ENCODE data around the gene SLC48A1.

The SLC48A1 gene

GRCh38 chr12:47778881-47779280 lies 5.8 kb downstream of the SLC48A1 start:
- no peak for ATAC-seq
- no peak for DNase-seq

- peak; percentile 87 for ATAC-seq
- peak; percentile 95 for DNase-seq
Measured at GRCh38 chr12:47779301-47779942, 6.4 kb downstream of the SLC48A1 start.

DNA sequence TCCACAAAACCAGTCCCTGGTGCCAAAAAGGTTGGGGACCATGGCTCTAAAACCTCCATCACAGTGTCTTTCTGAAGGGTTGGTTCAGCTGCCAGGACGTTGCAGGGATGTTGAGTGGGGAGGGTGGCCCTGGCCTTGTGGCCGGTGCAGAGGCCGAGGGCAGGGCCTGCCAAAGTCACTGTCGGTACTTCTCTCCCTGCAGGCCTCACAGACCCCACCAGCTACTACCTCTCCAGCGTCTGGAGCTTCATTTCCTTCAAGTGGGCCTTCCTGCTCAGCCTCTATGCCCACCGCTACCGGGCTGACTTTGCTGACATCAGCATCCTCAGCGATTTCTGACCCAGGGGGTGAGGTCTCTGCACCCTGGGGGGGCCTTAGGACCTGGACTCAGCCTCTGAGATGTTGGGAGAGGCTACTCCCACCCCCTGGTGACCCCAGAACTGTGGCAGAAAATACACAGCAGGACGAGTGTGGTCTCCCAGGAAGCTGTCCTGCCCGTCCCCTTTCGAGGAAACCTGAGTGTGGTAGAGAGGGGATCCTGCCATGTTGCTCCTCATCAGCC lies 7.0 kb downstream of the SLC48A1 start:
- DNase-seq (no peak), ATAC-seq (no peak)

DNA sequence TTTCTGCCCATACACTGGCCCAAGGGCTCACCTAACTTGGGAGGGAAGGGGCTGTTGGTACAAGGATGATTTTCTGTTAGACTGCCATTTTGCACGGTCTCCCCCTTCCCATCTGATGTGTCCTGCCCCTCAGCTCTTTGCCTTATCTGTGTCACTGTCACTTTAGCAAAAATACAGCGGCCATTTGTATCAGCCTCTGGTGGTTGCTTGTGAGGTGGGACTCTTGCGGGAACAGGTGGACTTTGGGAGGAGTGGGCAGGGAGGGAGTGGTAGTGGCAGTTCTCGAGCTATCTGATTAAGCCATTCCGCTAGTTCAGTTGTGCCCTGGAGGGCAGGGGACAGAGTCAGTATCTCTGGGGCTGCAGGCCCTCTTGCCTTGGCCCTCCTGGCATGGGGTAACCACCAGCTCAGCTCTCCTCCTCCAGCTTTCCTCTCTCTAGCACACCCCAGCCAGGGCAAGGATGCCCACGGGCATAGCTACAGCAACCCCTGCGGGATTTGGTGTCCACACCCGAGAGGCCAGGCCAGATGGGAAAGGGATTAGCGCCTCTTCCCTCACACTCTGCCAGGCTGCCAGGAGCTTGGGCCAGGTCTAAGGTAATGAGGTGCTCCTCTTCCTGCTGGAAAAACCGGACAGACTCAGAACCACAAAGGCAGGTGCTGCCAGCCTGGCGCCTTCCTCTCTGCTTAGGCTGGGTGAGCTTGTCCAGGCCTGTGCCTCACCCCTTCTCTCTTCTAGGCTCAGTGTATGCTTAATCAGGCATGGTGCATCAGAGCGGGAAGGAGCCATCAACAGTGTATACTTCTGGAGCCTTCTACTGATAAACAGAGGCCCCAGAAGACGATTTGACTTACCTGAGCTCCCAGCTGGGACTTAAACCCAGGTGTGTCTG lies 8.7 kb downstream of the SLC48A1 start:
- ATAC-seq (no peak), DNase-seq (no peak)

DNA sequence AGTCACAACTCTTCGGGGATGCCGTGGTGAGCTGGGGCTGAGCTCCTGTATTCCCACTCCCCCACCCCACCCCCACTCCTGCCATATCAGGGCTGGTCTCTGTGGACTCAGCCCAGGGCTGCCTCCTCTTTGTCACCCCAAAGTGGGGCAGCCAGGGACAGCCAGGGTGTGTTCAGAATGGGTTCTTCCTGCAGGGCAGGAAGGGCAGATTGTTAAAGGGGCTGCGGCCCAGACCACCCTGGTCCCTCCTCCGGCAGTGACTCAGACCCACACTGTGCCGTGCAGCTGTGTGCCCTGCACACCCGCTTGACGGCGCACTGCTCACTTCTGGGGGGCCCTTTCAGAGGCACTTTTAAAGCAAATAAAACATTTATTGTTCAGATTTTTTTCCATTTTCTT lies 9.3 kb downstream of the SLC48A1 start:
- ATAC-seq = no peak
- DNase-seq = no peak

GRCh38 chr12:47783024-47783755 lies 10.2 kb downstream of the SLC48A1 start:
- ATAC-seq = no peak
- no peak for DNase-seq

- ATAC-seq (no peak), DNase-seq (no peak)
Measured at GRCh38 chr12:47783821-47784819, 11.1 kb downstream of the SLC48A1 start.

DNA sequence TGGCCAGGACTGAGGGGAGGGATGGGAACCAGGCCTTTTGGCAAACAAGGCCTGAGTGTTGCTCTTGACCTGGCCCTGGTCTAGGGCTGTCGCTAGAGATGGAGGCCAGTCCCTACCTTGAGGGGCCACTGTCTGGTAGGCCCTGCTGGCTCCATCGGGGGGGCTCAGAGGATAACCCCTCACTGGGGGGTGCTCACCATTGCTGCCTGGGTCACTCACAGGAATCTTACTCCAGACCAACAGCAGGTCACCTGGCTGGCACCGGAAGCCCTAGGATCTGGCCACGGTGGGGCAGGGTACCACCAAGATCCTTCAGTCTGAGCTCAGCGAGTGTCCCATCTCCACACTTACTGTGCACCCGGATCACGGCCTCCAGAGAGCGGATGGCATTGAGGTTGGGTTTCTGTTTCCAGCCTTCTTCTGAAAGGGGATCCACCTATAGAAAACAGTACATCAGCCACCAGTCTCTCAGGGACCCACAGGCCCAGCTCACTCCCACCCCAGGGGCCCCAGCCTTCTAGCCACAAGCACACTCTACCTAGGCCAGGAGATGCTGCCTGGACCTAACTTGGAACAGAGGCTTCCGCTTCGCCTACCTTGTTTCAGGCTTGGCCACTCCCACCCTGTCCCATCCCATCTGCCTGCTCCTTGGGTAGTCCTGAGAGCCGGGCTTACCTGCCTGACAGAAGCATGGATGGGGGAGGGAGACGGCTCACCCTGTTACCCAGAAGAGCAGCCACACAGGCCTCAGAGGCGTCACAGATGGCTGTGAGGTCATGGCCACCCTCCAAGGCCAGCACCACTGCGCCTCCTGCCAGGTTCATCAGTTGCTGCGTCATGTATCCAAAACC lies 12.2 kb downstream of the SLC48A1 start:
- DNase-seq (no peak), ATAC-seq (no peak)

DNA sequence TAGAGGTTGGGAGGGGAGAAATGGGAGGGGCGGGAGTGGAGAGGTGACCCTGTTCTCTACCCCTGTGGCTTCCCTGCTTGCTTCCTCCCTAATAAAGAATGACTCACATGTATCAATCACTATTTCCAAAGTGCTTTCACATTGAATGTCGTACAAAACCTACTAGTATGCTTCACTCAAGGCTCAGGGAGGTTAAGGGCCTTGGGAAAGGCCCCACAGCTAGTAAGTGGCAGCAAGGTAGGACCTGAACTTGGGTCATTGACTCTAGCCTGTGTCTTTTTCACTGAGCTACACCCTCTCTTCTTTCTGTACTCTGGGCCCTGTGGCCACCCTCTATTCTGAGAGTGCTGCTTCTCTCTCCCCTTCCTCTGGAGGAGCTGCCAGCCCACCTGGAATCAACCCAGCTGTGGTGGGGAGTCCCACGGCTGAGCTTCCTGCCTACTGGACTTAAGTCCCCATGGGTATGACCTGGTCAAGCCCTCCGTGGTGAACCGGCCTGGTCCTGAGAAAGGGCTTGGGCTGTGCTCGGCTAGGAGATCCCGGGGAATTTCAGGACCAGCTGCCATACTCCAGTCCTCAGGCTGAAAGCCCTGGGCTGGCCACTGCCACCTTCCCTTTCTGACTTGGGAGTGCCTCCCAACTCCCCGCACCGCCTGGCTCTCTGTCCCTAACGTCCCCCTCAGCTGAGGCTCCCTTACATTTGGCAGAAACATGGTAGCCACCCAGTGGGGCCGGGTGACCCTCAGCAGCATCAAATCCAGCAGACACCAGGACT lies 13.0 kb downstream of the SLC48A1 start:
- DNase-seq = no peak

GRCh38 chr12:47786662-47787280 lies 13.7 kb downstream of the SLC48A1 start:
- no peak for DNase-seq
- ATAC-seq = no peak

More for the DNA sequence above, 13.0 kb downstream of the SLC48A1 start:
- ATAC-seq = peak; percentile 63

- no peak for ATAC-seq
Measured at GRCh38 chr12:47787596-47788319, 14.7 kb downstream of the SLC48A1 start.

DNA sequence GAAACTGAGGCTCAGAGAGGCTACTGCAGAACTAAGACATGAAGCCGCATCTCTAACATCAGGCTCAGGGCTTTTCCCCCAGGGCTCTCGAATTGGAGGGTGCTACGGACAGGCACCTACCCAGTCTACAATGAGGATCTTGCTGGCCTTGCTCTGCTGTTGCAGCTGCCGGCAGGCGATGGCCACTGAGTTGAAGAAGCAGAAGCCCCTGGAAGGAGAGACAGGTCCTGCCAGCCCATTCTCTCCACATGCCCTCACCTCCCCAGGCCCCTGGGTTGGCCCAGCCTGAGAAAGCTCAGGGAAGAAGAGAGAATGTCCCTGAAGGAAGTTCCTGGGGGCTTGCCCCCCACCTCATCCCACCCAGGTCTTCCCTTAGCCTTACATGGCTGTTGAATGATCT lies 16.1 kb downstream of the SLC48A1 start:
- no peak for ATAC-seq
- no peak for DNase-seq

More at GRCh38 chr12:47787596-47788319, 14.7 kb downstream of the SLC48A1 start:
- no peak for DNase-seq

GRCh38 chr12:47789712-47790489 lies 16.9 kb downstream of the SLC48A1 start:
- ATAC-seq = no peak

DNA sequence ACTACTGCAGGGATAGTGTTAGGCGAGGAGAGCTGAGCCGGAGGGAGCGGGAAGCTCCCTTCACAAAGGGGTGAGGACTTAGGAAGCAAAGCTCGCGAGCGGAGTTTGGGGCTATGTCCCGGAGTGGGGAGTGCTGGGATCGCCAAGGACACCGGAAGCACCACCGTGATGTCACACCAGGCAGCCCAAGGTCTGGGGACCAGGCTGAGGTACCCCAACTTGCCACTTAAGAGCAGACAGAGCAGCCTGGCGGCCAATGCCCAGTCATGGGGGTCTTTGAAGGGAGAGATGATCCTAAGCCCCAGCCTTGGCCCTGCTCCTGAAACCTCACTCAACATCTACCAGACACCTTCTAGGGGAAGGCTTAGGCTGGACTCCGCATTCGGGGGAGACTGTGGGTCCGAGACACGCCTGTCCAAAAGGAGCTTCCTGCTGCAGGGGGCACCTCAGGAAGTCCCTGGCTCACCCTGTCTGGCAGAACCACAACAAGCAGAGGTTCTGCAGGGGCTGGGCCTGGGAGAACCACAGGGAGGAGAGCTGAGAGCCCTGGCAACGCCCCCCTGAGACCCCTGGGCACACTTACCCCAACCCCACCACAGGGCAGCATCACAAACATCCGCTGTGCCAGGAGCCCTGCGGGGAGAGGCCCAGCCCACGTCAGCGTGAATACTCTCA lies 17.8 kb downstream of the SLC48A1 start:
- no peak for ATAC-seq
- no peak for DNase-seq

More at GRCh38 chr12:47789712-47790489, 16.9 kb downstream of the SLC48A1 start:
- DNase-seq = no peak

- DNase-seq (no peak), ATAC-seq (no peak)
Measured at GRCh38 chr12:47791351-47791746, 18.3 kb downstream of the SLC48A1 start.

DNA sequence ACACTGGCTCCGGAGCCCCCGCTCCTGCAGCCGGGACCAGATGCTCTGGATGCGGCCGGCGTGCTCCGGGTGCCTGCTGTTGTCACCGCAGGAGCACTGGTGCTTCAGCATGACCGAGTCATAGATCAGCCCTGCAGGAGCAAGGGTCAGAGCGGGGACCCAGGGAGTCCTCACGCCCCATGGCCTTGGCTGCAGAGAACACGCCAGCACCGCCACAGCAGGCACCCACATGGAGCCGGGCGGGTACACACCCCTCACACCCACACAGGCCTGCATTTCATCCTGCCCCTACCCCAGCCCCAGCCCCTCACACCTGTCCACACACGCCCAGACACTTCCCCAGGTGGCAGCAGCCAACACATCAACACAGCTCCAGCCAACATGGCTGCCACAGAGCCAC lies 18.8 kb downstream of the SLC48A1 start:
- ATAC-seq = no peak
- no peak for DNase-seq

All from stimulated activated naive CD8-positive, alpha-beta T cell treated with anti-CD3 and anti-CD28 coated beads, Interleukin-15, Interleukin-2, amounts not matched to agents 100 U/mL and 50 U/mL, for 24 hours (primary cell).